Measurements from ENCODE around the gene HMOX1. TPM values are rescaled to one million over a fixed set of nuclear protein-coding genes. Genes with fewer than 3 reads are reported as not detected.

The HMOX1 gene, protein sequence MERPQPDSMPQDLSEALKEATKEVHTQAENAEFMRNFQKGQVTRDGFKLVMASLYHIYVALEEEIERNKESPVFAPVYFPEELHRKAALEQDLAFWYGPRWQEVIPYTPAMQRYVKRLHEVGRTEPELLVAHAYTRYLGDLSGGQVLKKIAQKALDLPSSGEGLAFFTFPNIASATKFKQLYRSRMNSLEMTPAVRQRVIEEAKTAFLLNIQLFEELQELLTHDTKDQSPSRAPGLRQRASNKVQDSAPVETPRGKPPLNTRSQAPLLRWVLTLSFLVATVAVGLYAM
- 10 to 100 TPM in 5 of 8 experiments, 1 to 10 TPM in 3; 1.9 to 60.6 (median 14.3) TPM for total RNA-seq

DNA sequence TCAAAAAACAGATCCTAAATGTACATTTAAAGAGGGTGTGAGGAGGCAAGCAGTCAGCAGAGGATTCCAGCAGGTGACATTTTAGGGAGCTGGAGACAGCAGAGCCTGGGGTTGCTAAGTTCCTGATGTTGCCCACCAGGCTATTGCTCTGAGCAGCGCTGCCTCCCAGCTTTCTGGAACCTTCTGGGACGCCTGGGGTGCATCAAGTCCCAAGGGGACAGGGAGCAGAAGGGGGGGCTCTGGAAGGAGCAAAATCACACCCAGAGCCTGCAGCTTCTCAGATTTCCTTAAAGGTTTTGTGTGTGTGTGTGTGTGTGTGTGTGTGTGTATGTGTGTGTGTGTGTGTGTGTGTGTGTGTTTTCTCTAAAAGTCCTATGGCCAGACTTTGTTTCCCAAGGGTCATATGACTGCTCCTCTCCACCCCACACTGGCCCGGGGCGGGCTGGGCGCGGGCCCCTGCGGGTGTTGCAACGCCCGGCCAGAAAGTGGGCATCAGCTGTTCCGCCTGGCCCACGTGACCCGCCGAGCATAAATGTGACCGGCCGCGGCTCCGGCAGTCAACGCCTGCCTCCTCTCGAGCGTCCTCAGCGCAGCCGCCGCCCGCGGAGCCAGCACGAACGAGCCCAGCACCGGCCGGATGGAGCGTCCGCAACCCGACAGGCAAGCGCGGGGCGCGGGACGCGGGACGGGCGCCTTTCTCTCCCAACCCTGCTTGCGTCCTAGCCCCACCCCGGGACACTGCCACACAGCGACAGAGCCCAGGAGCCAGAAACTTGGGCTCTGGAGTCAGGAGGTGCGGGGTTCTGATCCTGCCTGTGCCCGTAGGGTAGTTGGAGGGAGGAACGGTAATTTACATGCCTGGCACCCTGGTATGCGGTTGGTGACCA lies at the start of gene HMOX1:
HMOX1 (plus strand) TSS at position 560 of the 887 bp plus-strand sequence; CDS start at position 638, 78 bp downstream.
- Histone ChIP-seq H3K27ac (no peak within 1 kb of the TSS), H3K4me1 (replicated peaks in 1 of 2) (peaks cover 17 to 21% of the 10 kb centered on the region in 2 donors), H3K4me3 (peak within 1 kb of the TSS; percentile 36 to 48 (median 39))
- 0 to 100% (median 20%) methylated on average over 1 to 3 of the region's 47 CpGs; no CpG with 5 or more reads in 6 of the 10 experiments for WGBS, 10 experiments
- in situ Hi-C loops (cut with MboI; ENCODE audit: low pct_unique_long_range_greater_than_20kb in 2 of 9, low sequenced_read_pairs in 9 of 9, unreplicated experiment in 9 of 9), result no loop called here
- ATAC-seq (replicated peaks in 6 of 8), result peak; percentile 80 to 93 (median 90)

DNA sequence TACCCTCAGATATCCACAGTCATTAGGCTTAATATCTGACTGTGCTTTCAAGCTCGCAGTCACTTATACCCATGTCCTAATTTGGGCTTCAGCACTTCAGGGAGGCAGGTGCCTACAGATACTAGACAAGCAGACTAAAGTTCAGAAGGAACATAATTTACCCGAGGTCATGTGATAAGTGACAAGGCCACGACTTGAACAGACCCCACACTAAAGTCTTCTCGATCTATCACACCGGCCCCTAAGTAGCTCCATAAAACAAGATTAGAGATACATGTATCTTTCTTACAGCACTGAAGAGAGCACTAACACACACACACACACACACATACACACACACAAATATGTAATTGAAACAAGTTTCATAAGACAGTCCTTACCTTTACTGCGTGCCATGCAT lies 48.6 kb upstream of the HMOX1 start:
- Histone ChIP-seq H3K4me1 (replicated peaks in 1 of 2) (no peaks in the 10 kb centered on the region), H3K27ac (no peak overlapping the region), H3K4me3 (no peak overlapping the region)
- no peak for ATAC-seq (replicated peaks in 6 of 8)
- 60 to 100% (median 76%) methylated on average over 1 to 6 of the region's 6 CpGs; no CpG with 5 or more reads in 2 of the 10 experiments for WGBS, 10 experiments
- in situ Hi-C loops (cut with MboI; ENCODE audit: low pct_unique_long_range_greater_than_20kb in 2 of 9, low sequenced_read_pairs in 9 of 9, unreplicated experiment in 9 of 9), result no loop called here

DNA sequence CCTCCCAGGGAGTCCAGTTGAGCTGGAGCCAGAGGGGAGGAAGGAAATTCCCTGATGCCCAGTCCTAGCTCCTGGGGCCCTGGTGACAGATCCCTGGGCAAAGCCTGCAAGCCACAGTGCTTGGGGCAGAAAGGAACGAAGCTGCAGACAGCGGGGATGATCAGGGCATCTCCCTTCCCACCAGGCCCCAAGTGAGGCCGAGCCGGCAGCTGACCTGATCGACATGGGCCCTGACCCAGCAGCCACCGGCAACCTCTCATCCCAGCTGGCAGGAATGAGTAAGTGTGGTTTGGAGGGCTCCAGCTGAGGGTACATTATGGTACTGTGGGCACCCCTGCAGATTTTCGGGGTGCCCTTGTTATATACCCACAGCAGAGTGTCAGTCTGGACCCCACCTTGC lies 47.7 kb upstream of the HMOX1 start:
- ATAC-seq (replicated peaks in 6 of 8), result no peak
- 100% methylated on average over 1 to 3 of the region's 7 CpGs; no CpG with 5 or more reads in 8 of the 10 experiments for WGBS, 10 experiments
- Histone ChIP-seq H3K4me3 (no peak overlapping the region), H3K4me1 (replicated peaks in 1 of 2) (no peaks in the 10 kb centered on the region), H3K27ac (no peak overlapping the region)
- in situ Hi-C loops (cut with MboI; ENCODE audit: low pct_unique_long_range_greater_than_20kb in 2 of 9, low sequenced_read_pairs in 9 of 9, unreplicated experiment in 9 of 9), result no loop called here

DNA sequence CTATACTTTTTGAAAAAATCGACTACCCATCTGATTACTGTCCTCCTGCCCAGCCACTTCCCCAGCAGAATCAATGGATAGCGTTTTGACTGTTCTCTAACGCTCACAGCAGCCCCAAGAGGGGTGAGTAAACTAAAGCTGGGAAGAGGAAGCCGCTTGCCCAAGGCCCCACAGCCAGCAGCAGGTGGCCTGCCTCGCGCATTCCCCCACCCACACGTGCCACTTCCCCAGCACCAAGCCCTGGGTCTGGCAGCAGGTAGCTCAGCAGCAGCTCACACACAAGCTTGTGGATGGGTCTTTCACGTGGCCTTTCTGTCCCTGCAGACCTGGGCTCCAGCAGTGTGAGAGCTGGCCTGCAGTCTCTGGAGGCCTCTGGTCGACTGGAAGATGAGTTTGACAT lies 46.9 kb upstream of the HMOX1 start:
- Histone ChIP-seq H3K4me1 (replicated peaks in 1 of 2) (no peaks in the 10 kb centered on the region), H3K4me3 (no peak overlapping the region), H3K27ac (no peak overlapping the region)
- WGBS, 10 experiments, result 59 to 92% (median 63%) methylated on average over 2 to 3 of the region's 9 CpGs; no CpG with 5 or more reads in 6 of the 10 experiments
- in situ Hi-C loops (cut with MboI; ENCODE audit: low pct_unique_long_range_greater_than_20kb in 2 of 9, low sequenced_read_pairs in 9 of 9, unreplicated experiment in 9 of 9), result no loop called here
- ATAC-seq (replicated peaks in 6 of 8), result no peak

DNA sequence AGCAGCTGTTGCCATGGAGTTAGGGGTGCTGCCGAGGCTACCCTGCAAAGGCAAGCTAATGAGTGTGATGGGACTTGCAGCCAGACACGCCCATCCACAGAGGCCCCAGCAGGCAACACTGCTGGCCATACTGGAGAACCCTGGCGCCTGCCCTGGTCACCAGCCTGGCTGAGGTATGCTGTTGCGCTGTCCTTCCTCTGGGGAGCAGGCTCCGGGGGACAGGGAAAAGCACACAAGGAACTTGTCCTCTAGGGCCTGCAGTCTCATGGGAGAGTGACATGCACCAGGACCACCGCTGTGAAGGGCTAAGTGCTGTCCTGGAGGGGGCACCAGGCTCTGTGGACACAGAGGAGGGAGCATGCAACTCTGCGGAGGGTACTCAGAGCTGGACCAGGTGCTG lies 45.4 kb upstream of the HMOX1 start:
- Histone ChIP-seq H3K4me1 (replicated peaks in 1 of 2) (no peaks in the 10 kb centered on the region), H3K4me3 (no peak overlapping the region), H3K27ac (no peak overlapping the region)
- in situ Hi-C loops (cut with MboI; ENCODE audit: low pct_unique_long_range_greater_than_20kb in 2 of 9, low sequenced_read_pairs in 9 of 9, unreplicated experiment in 9 of 9), result no loop called here
- ATAC-seq (replicated peaks in 6 of 8), result peak in 5 of 8 experiments; percentile 4 to 19 (median 14)
- 20 to 100% (median 70%) methylated on average over 1 to 3 of the region's 7 CpGs; no CpG with 5 or more reads in 6 of the 10 experiments for WGBS, 10 experiments

DNA sequence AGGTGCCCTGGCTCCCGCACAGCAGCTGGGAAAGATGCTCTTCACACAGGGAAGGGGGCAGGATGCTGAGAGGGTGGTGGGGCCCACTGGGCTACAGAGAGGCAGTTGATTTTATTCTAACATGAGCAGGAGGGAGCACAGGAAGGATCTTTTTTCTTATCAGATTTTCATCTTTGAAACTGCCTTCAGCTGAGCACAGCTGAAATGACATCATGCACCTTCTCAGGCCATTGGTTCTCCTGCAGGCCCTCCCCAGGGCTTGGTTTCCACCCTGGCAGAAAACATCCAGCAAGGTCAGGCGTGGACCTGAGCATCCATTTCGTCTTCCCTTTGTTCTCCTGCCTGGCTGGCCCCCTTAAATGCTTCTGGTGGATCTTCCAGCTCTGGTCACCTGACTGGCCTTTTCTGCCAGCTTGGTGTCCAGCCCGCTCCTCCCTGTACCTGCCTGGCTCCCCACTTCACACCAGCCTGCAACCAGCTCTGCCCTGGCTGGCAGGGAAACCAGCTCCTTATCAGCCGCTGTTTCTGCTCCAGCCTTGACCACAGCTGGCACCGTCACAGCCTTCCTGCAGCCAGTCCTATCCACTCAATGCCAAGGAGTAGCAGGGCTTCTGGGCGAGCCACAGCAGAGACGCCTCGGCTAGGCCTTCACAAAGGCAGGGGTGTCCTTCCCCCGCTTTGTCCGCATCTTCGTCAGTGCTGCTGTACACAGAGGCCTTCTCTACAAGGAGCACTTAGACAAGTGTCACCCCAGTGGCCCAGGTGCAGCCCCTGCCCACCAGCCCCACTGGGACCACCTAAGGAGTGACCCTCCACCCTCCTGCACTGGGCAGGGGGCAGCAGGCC lies 44.7 kb upstream of the HMOX1 start:
- 40 to 100% (median 83%) methylated on average over 1 to 9 of the region's 12 CpGs; no CpG with 5 or more reads in 4 of the 10 experiments for WGBS, 10 experiments
- in situ Hi-C loops (cut with MboI; ENCODE audit: low pct_unique_long_range_greater_than_20kb in 2 of 9, low sequenced_read_pairs in 9 of 9, unreplicated experiment in 9 of 9), result no loop called here
- Histone ChIP-seq H3K27ac (no peak overlapping the region), H3K4me3 (no peak overlapping the region), H3K4me1 (replicated peaks in 1 of 2) (no peaks in the 10 kb centered on the region)
- ATAC-seq (replicated peaks in 6 of 8), result peak in 6 of 8 experiments; percentile 12 to 42 (median 22)

DNA sequence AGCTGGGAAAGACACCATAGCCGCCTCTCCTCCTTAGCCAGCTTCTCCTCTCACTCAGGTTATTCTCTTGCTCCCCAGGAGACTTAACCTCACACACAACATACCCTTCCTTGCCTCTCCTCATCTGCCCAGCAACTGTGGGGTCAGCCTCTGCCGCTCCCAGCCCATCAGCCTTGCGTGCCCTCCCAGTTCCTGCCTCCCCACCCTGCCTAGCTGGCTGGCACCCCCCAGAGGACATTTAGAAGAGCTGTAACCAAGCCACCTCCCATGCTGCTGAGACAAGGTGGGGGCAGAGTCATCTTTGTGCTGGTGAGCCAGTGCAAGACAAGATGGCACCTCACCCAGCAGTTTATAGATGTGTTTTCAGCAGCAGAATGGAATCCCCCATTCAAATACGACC lies 43.0 kb upstream of the HMOX1 start:
- H3K4me1 ChIP-seq (replicated peaks in 1 of 2), result no peaks in the 10 kb centered on the region
- ATAC-seq (replicated peaks in 6 of 8), result peak in 1 of 8 experiments; percentile 46
- WGBS, 10 experiments, result 40 to 100% (median 100%) methylated on average over 1 to 2 of the region's 4 CpGs; no CpG with 5 or more reads in 6 of the 10 experiments
- H3K4me3 ChIP-seq, result no peak overlapping the region
- no peak overlapping the region for H3K27ac ChIP-seq
- in situ Hi-C loops (cut with MboI; ENCODE audit: low pct_unique_long_range_greater_than_20kb in 2 of 9, low sequenced_read_pairs in 9 of 9, unreplicated experiment in 9 of 9), result no loop called here

DNA sequence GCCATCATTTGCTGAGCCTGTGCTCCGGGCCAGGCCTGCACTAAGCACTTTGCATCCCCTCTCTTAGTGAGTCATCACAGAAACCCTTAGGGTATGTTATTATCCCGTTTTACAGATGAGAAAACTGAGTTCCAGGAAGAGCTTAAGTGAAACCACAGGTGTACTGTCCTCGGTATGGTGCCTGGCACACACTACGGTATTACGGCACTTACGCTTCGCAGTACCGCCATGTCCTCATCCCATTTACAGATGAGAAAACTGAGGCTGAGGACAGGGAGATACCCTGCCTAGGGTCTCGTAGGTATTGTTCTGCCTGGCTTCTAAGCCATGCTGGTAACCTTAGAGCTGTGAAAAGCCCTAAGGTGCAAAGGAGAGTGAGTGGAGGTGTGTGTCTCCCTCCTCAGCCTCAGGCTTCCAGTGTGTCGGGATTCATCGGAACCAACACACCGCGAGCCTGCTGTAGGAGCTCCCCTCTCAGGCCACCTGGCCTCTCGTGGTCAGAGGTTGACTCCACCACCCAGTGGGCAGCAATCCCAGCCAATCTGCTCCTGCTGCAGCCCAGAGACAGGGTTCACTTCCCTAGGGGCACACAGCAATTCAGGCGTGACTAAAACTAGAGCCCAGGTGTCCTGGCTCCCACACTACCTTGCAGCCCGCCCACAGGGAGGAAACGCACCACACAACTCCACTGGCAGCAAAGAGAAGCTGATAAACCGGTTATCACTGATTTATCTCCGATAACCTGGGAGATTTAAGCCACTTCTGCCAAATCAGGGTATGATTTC lies 39.6 kb upstream of the HMOX1 start:
- in situ Hi-C loops (cut with MboI; ENCODE audit: low pct_unique_long_range_greater_than_20kb in 2 of 9, low sequenced_read_pairs in 9 of 9, unreplicated experiment in 9 of 9), result no loop called here
- Histone ChIP-seq H3K4me1 (replicated peaks in 1 of 2) (no peaks in the 10 kb centered on the region), H3K27ac (no peak overlapping the region), H3K4me3 (no peak overlapping the region)
- 84 to 100% (median 94%) methylated on average over 1 to 18 of the region's 19 CpGs; no CpG with 5 or more reads in 2 of the 10 experiments for WGBS, 10 experiments
- ATAC-seq (replicated peaks in 6 of 8), result no peak

DNA sequence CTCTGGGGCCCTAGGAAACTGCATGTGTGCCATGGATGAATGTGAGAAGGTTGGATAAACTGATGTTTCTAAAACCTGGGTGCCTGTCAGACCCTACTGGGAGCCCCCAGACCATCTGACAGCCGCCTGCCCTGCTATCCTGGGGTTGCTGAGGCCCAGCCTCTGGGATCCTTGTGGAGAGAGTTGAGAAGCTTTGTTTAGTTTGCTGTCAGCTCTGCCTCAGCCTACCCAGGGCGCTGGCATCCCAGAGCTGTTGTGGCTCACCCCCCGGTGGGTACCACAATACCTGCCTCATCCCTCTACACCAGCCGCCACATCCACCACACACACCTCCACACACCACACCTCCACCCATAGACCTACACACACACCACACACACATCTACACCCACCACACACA lies 38.5 kb upstream of the HMOX1 start:
- Histone ChIP-seq H3K4me1 (replicated peaks in 1 of 2) (no peaks in the 10 kb centered on the region), H3K4me3 (no peak overlapping the region), H3K27ac (no peak overlapping the region)
- WGBS, 10 experiments, result 80 to 100% (median 100%) methylated on average over 1 of the region's 4 CpGs; no CpG with 5 or more reads in 7 of the 10 experiments
- ATAC-seq (replicated peaks in 6 of 8), result peak in 4 of 8 experiments; percentile 2 to 19 (median 16)
- in situ Hi-C loops (cut with MboI; ENCODE audit: low pct_unique_long_range_greater_than_20kb in 2 of 9, low sequenced_read_pairs in 9 of 9, unreplicated experiment in 9 of 9), result no loop called here

DNA sequence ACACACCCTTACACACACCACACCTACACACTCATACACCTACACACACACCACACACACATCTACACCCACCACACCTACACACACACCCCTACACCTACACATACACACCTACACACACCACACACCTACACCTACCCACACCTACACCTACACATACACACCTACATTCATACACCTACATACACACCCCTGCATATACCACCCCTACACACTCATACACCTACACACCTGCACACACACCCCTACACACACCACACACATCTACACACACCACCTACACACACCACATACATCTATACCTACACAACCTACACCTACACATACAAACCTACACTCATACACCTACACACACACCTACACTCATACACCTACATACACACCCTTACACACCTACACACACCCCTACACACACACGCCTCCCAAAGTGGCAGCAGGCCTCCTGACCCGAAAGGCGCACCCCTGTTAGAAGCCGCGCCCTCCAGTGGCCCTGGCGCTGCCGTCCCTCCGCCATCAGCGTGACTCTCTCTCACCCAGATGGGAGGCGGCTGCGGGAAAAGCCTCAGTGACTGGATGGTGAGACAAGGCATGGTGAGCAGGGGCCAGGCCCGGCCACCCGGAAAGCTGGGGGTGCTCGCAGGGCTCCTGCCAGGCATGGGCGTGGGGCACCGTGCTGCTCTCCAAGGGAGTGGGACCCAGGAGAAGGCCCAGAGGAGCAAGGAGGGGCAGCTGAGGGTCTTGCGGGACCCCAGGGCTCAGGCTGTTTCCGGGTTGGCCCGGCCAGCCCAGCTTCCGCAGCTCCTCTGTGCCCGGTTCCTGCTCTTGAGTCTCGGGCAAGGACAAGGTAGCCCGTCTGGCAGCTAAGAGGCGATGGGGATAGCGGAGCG lies 37.0 kb upstream of the HMOX1 start:
- no peak overlapping the region for H3K27ac ChIP-seq
- no peaks in the 10 kb centered on the region for H3K4me1 ChIP-seq (replicated peaks in 1 of 2)
- ATAC-seq (replicated peaks in 6 of 8), result no peak
- in situ Hi-C loops (cut with MboI; ENCODE audit: low pct_unique_long_range_greater_than_20kb in 2 of 9, low sequenced_read_pairs in 9 of 9, unreplicated experiment in 9 of 9), result no loop called here
- 92 to 100% (median 98%) methylated on average over 1 to 8 of the region's 26 CpGs; no CpG with 5 or more reads in 6 of the 10 experiments for WGBS, 10 experiments
- H3K4me3 ChIP-seq, result no peak overlapping the region

DNA sequence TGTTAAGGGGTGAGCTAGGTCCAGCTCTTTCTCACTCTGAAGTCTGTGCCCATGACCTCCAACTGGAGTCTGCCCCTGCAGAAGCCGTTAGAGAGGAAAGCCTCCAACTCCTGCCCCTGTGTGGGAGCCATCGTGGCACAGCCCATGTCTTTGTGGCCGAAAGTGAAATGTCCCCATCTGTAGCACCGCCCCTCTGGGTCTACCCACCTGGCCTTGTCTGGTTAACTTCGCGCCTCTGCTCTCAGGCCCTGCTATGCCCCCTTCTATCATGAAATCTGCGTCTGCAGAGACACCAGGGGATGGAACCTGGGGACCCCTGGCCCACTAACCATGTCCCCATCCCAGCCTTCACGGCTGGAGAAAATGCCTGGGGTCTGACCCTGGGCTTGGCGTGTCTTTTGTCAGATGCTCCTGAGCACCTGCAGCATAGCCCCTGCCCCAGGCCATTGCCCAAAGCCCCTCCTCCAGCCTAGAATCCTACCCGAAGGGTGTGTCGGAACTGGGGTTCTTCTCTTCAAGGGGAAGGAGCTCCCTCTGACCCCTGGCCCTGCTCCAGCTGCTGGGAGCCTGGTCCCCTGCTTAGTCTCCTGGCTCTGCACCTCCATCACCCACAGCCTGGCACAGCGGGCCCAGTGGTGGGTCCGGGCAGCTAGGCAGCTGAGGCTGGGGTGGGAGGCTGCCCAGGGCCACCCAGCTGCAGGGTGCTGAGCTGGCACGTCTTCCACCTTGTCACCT lies 35.8 kb upstream of the HMOX1 start:
- no peak for ATAC-seq (replicated peaks in 6 of 8)

More for the DNA sequence above, 35.8 kb upstream of the HMOX1 start:
- Histone ChIP-seq H3K4me3 (no peak overlapping the region), H3K4me1 (replicated peaks in 1 of 2) (peaks cover 0 to 8% of the 10 kb centered on the region in 2 donors), H3K27ac (no peak overlapping the region)
- WGBS, 10 experiments, result 80 to 100% (median 84%) methylated on average over 1 to 7 of the region's 14 CpGs; no CpG with 5 or more reads in 6 of the 10 experiments
- in situ Hi-C loops (cut with MboI; ENCODE audit: low pct_unique_long_range_greater_than_20kb in 2 of 9, low sequenced_read_pairs in 9 of 9, unreplicated experiment in 9 of 9), result no loop called here

All from motor neuron (in vitro differentiated cells).